SIG-M5 treated with dmso at 0.1 percent for 504 hours (cell line): ENCODE results near the gene ACOT11.
"Not testable (repeated sequence)": the region's sequence is repeated elsewhere in the genome, so short reads cannot be mapped to it uniquely, and the experiment has no call there.

Experiments
- DNase-seq: peaks from one replicate; lab custom pipeline; 2025; ENCODE audit not compliant: unreplicated experiment; lab: John Stamatoyannopoulos, UW

ACOT11 gene

DNA sequence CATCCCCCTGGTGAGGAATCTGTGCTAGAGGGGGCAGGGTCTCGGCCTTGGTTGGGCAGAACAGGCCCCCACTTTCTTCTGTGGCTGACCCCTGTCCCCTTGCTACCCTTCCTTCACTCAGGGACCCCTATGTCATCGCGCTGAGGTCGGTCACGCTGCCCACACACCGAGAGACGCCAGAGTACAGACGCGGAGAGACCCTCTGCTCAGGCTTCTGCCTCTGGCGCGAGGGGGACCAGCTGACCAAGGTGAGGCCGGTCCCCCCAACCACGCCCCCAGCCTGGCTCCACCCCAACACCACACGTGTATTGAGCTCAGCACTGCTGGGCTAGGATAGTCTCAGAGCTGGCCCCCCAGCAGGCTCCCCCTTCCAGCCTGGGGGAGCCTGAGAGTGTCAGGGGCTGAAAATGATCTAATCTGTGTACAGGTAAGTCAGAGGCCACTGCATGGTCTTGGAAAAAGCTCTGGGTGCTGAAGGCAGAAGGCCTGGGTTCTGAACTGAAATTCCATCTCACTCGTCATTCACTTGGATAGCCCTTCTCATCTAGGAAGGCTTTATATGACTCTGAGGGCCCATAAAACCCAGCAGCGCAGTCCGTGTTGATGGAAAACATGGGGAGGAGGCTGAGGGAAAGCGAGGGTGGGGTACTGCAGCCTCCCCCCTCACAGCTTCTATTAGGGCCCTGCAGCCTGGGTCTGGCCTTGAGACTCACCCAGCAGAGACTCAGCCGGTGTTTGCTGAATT lies 60.0 kb downstream of the ACOT11 start:
- DNase-seq: no peak

DNA sequence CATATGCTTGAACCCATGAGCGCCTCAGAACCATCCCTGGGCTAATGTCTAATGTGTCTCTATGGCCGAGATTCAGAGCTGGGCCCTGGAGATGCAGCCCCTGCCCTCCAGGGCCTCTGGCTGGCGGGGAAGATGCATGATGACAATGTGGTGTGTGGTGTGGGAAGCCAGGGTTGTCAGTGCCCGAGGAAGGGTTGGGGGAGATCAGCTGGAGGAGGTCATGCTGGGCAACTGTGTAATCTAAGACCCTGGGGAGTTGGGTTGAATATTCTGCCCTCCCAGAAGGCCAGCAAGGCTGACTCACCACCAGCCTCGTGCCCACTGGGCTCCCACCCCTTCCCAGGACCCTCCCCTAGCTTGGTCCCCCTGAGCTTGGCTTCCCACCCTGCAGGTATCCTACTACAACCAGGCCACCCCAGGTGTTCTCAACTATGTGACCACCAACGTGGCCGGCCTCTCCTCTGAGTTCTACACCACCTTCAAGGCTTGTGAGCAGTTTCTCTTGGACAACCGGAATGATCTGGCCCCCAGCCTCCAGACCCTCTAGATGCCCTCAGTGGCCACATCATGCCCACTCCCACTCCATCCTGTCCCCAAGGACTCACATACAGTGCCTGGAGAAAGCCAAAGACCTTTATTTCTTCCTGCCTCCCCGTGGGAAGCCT lies 60.7 kb downstream of the ACOT11 start:
- DNase-seq: no peak

DNA sequence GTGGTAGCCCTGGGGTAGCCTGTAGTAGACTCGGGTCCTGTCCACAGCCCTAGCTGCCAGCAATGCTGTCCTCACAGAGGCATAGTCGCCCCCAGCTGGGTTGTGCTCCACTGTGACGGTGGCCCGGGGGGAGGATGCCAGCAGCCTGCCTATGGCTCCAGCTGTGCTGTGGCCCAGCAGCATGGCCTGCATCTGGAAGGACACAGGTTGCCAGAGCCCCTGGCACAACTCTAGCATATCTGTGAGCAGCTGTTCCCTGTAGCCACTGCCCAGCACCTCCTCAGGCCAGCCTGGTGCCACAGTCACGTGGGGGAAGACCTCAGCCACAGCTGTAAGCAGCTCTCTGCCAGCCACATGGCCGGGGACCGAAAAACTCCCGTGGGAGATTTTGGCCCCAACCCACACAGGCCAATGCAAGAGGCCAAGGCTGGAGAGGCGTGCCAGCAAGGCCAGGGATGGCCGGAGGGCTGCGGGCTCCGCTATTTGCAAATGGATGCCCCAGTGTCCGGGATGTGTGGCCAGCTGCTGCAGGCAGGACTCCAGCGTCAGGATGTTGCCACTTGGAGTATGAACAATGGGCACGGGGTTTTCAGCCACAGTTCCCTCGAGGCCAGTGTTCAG lies 61.4 kb downstream of the ACOT11 start:
- no peak for DNase-seq

DNA sequence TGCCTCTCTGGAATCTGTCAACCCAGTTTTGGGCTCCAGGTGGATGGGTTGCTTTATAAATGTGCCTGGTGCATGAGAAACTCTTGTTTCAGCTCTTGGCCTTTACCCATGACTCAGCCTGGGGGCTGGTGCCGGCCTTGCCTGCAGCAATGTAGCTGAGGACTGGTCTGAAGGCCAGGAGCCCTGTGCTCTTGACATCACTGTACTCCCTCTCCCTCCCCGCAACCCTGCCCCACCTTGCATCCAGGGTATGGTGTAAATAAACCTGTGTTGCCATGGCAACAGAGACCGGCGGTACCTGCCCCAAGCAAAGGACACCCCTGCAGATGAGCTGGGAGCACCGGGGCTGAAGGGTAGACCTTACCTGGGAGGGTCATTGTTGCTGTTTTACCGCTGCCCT lies 62.0 kb downstream of the ACOT11 start:
- DNase-seq: no peak

DNA sequence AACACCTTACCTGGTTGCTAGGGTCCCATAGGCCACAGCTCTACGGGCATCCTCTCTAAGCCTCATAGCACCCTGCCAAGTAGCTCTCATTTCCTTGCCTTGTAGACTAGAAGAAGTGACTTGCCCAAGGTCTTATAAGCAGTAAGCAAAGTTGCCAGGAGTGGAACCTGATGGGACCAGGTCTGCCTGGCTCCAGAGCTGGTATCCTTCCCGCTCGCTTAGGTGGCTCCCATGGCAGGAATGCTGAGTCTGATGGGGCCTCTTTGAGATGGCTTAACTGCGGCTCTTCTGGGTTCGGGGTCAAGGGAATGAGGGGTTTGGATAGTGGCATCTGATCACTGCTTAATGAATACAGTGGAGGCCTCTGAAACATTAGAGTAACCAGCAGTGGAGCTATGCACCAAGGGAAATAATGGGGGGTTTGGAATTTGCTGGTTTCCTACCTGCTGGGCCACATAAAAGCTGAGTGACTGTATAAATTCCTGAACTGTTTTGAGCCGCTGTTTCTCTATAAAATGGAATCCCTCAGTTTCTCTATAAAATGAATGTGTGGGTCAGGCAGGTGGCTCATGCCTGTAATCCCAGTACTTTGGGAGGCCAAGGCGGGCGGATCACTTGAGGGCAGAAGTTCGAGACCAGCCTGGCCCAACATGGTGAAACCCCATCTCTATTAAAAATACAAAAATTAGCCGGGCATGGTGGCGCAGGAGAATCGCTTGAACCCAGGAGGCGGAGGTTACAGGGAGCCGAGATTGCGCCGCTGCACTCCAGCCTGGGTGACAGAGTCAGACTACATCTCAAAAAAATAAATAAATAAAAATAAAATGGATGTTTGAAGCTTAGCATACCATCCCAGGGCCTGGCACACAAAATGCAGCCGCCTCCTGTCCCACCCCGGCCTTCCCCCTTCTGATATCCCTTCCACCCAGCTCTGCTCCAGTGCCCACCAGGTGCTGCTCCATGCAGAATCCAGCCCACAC lies 62.9 kb downstream of the ACOT11 start:
- DNase-seq: no peak

DNA sequence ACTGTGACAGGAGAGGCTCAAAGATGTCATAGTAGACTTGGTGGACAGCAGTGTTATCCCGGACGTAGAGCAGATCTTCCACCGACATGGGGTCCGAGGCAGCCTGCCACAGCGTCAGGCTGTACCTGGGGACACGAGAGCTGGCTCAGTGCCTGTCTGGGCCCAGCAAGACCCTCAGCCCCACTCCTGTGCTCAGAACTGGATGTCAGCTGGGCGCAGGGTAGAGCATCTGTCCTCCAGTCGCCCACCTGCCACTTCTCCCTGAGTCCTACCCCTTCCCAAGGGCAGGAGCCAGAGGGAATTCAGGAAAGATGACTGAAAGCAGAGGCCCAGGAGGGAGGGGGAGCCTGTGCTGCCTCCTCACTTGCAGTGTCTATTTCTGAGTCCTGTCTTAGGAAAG lies 63.6 kb downstream of the ACOT11 start:
- DNase-seq: no peak

DNA sequence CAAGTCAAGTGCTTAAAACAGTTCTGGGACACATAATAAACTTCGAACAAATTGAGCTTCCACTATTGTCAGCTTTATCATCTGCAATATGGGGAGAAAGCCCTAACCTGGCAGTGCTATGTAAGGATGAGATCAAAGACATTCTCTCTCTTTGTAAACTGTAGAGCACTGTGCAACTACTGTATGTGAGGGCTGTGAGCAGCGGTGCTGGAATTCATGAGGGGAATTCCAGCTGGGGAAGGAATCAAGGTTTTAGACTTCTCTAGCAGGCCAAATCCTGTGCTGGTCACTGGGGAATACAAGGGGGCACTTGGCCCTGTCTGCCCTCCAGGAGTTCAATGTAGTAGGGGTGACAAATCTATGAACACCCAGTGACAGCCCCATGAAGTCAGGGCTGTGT lies 66.0 kb downstream of the ACOT11 start:
- no peak for DNase-seq

DNA sequence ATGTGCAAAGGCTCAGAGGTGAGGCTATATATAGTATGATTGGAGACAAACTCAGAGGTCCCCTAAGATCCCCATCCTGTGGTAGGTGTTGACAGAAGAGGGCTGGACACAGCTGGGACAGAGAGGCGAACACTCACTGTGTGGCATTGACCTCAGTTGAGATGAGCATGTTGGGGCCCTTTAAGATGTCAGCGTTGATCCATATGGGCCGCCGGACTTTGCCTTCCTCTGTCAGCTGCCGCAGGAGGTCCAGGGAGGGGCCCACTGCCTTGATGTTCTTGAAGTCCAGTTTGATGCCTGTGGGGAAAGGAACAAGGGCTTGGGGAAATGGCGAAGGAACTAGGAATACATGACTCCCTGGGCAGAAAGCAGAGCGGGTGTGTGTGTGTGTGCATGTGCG lies 66.5 kb downstream of the ACOT11 start:
- DNase-seq: no peak

DNA sequence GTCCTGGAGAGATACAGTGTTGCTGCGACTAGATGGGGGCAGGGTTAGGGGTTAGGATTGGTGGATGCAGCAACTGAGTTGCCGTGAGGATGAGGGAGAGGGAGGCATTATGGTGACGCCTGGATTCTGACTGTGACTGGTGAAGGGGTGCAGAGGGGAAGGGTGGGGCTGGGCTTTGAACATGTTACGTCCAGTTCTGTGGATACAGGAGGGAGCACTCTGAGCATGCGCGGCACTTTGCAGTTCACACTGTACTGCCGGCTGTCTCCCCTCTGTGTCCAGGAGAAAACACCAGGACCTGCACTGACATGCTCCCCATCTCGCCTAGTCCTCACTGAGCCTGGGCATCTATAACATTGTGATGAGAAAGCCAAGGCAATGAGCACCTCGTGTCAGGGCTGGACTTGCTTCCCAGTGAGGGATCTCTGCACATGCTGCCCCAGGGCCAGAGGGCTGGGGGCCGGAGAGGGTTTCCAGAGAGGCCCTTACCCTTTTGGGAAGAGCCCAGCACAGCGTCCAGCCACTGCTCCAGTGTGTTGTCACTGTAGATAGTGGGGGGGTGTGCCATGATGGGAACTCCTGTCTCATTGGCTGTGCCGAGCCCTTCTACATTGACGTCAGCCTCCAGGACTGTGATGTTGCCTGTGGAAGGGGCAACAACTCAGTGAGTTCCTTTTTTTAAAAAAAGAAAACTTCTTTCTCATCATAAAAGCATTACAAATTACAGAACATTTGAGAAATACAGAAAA lies 67.7 kb downstream of the ACOT11 start:
- peak; percentile 7 for DNase-seq

DNA sequence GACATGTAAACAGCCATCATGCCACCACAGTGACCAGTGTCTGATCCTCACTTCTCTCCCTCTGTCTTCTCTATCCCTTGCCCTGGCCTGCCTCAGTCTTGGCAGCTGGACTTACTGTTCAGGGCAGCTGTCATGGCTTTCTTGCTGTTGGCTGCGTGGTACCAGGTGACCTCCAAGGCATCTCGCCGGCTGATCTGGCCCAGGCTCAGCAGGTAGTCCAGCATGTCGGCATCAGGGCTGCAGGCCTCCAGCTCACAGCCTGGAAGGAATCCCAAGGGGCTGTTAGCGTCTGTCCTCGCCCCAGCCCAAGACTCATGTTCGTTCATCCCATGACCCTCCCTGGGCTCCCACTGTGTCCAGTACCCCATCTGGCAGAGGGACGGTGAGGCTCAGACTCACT lies 71.7 kb downstream of the ACOT11 start:
- no peak for DNase-seq

DNA sequence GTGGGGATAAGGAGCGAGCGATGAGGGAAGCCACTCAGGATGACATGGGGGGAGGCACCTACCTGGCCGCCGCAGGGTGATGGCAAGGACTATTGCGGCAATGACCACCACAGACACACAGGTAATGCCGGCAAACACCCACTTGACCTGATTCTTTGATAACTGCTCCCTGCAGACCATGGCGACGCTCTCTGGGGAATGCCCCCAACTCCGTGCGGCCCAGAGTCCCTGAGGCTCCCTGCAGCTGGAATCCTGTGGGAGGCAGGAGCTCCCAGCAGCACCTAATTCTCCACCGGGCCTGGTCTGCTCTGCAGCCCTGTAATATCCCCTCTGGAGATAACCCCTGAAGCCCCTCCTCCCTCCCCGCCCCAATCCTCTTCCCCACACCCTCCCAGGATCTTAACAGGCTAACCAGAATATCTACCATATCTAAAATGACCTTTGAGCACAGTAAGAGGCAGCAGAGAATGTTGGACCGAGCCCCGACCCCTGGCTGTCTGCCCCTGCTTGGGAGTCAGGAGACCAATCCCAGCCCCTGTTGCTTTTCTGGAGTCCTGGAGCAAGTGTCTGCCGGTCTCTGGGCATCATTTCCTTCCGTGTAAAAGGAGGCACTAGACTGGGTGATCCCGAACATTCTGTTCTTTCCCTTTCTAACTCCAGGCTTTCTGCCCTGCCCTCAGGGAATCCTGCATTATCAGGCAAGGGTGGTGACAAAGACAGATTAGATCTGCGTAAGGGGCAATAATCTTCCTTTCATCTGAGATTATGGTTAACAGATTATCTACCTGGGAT lies 75.4 kb downstream of the ACOT11 start, which contains the start of gene FAM151A:
Gene FAM151A (minus strand): TSS at position 310 of the 792 bp plus-strand sequence. CDS start 130 bp downstream, at position 180.
- no peak for DNase-seq

DNA sequence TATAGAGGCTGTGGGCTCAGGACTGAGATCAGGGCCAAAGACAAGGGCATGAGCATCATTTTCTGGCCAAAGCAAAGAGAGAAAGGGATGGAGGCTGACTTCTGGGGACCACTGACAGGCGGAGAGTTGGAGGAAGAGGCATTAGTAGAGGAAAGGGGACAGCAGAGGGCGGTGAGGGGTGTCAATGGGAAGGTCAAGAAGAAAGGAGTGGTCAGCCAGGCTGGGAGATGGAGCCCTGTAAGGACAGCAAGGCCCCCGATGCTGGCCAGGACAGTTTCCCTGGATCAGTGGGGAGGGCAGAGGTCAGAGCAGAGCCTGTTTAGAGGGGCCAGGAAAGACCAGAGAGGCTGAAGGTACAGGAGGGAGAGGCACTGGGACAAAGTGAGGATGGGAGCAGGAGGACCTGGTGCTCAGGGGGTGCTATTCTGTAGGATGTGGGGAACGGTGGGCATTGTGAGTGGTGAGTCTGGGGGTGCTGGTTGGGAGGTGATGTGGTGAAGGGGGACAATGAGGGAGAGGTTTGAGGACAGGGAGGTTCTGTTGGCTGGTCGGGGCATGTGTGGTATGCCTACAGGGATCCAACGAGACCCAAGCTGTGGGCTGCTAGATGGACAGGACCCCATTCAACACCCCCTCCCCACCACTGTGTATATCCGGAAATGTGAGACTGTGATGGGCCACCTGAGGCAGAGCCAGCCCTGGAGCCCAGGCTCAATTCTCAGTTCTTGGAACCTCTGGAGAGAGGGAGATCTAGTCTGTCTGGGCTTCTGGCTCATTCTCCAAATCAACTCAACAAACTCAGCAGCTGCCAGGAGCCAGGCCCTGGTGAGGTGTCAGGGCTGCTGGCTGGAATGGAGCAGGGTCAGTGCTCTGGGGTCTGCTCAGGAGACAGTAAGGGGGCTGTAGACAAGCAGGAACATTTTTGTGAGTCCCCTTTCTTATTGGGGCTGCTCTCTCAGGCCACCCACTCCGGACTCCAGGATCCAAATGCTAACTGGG lies 76.7 kb downstream of the ACOT11 start:
- DNase-seq: no peak

DNA sequence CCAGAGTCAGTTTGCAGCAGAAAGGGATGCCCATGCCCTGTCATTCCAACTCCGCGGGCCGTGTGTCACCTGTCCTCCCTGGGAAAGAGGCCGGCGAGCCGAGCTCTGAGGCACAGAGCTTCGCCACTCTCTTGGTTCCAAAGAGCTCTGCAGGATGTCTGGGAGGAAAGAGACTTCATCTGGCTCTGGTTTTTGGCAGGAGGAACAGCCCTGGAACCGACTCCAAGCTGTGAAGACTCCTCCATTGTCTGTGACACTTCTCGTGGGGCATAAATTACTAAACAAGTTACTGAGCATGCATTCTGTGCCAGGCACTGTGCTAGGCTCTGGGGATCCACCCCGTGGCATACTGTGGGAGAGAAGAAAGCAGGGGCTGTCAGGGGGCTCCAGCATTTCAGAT lies 79.2 kb downstream of the ACOT11 start:
- DNase-seq: no peak

DNA sequence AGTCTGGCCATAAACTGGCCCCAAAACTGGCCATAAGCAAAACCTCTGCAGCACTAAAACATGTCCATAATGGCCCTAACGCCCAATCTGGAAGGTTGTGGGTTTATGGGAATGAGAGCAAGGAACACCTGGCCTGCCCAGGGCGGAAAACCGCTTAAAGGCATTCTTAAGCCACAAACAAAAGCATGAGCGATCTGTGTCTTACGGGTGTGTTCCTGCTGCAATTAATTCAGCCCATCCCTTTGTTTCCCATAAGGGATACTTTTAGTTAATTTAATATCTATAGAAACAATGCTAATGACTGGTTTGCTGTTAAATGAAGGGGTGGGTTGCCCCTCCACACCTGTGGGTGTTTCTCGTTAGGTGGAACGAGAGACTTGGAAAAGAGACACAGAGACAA lies 87.8 kb downstream of the ACOT11 start:
- not testable (repeated sequence) for DNase-seq

DNA sequence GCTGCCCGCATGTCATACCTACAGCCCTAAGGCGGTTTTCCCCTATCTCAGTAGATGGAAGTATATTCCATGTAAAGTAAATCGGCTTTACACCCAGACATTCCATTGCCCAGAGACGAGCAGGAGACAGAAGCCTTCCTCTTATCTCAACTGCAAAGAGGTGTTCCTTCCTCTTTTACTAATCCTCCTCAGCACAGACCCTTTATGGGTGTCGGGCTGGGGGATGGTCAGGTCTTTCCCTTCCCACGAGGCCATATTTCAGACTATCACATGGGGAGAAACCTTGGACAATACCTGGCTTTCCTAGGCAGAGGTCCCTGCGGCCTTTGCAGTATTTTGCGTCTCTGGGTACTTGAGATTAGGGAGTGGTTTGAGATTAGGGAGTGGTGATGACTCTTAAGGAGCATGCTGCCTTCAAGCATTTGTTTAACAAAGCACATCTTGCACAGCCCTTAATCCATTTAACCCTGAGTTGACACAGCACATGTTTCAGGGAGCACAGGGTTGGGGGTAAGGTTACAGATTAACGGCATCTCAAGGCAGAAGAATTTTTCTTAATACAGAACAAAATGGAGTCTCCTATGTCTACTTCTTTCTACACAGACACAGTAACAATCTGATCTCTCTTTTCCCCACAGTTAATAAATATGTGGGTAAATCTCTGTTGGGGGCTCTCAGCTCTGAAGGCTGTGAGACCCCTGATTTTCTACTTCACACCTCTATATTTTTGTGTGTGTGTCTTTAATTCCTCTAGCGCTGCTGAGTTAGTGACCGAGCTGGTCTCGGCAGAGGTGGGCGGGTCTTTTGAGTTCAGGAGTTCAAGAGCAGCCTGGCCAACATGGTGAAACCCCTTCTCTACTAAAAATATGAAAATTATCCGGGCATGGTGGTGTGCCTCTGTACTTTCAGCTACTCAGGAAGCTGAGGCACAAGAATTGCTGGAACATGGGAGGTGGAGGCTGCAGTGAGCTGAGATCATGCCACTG lies 88.7 kb downstream of the ACOT11 start:
- not testable (repeated sequence) for DNase-seq

DNA sequence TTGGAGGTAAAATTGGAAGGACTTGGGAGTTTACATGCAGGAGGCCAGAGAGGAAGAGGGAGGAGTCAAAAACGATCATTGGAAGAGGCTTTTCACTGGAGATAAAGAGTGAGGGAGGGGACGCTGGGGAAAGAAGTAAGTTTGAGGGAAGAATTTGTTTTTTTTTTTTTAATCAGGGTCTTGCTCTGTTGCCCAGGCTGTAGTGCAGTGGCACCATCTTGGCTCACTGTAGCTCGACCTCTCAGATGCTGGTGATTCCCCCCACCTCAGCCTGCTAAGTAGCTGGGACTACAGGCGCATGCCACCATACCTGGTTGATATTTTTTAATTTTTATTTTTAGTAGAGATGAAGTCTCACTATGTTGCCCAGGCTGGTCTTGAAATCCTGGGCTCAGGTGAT lies 92.3 kb downstream of the ACOT11 start:
- DNase-seq: no peak
